Fibroblast of skin of scalp (primary cell): ENCODE results near the gene CREBBP.

ENCODE experiments used
- DNase-seq: peaks from one replicate; pipeline ENCODE4 v3.0.0-alpha.2; 2013

CREBBP gene

GRCh38 chr16:3762107-3762750 is 118.3 kb downstream of the CREBBP start:
- no peak for DNase-seq

GRCh38 chr16:3761375-3762106 is 119.0 kb downstream of the CREBBP start:
- DNase-seq: no peak

- DNase-seq: no peak
Observed at GRCh38 chr16:3760518-3760917, 120.0 kb downstream of the CREBBP start.

- DNase-seq: no peak
Observed at GRCh38 chr16:3759736-3760135, 120.8 kb downstream of the CREBBP start.

GRCh38 chr16:3756113-3756512 is 124.4 kb downstream of the CREBBP start:
- no peak for DNase-seq

- no peak for DNase-seq
Observed at GRCh38 chr16:3755249-3755648, 125.3 kb downstream of the CREBBP start.

- no peak for DNase-seq
Observed at GRCh38 chr16:3754772-3755171, 125.7 kb downstream of the CREBBP start.

- DNase-seq: peak; percentile 58
Observed at GRCh38 chr16:3754081-3754703, 126.3 kb downstream of the CREBBP start.

GRCh38 chr16:3752984-3753383 is 127.5 kb downstream of the CREBBP start:
- DNase-seq: no peak

- no peak for DNase-seq
Observed at GRCh38 chr16:3751878-3752277, 128.6 kb downstream of the CREBBP start.

GRCh38 chr16:3748307-3748706 is 132.2 kb downstream of the CREBBP start:
- no peak for DNase-seq

GRCh38 chr16:3745751-3746355 is 134.7 kb downstream of the CREBBP start:
- peak; percentile 43 for DNase-seq

- no peak for DNase-seq
Observed at GRCh38 chr16:3744018-3744417, 136.5 kb downstream of the CREBBP start.

- no peak for DNase-seq
Observed at GRCh38 chr16:3740934-3741333, 139.6 kb downstream of the CREBBP start.

- DNase-seq: no peak
Observed at GRCh38 chr16:3740186-3740585, 140.3 kb downstream of the CREBBP start.

GRCh38 chr16:3739636-3740035 is 140.9 kb downstream of the CREBBP start:
- DNase-seq: no peak

GRCh38 chr16:3738541-3738940 is 142.0 kb downstream of the CREBBP start:
- no peak for DNase-seq

GRCh38 chr16:3738128-3738527 is 142.4 kb downstream of the CREBBP start:
- no peak for DNase-seq

GRCh38 chr16:3737181-3737580 is 143.3 kb downstream of the CREBBP start:
- DNase-seq: no peak

GRCh38 chr16:3736116-3736515 is 144.4 kb downstream of the CREBBP start:
- no peak for DNase-seq

- DNase-seq: no peak
Observed at GRCh38 chr16:3735541-3735940, 145.0 kb downstream of the CREBBP start.

GRCh38 chr16:3734758-3735221 is 145.7 kb downstream of the CREBBP start:
- DNase-seq: no peak

- DNase-seq: no peak
Observed at GRCh38 chr16:3734084-3734757, 146.3 kb downstream of the CREBBP start.
